ENCODE measurements around the gene PRKAG2.

The PRKAG2 gene

DNA sequence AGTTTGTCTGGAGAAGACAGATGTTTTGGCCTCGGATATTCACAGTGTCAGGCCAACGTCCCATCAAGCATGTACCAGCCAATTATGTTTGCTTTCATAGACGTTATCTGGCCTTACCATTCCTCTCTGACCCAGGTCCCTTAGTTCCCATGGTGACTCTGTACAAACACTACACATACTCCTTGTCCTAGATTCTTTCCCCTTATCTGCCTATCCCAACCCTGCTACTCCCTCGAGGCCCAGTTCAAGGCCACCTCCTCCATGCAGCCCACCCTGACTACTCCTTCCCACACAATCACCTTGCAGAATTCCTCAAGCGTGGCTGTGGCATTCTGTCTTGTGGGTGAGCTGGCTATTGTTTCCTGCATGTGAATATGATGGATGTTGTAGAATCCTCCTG lies 155.2 kb downstream of the PRKAG2 start:
- DNase-seq: no peak

GRCh38 chr7:151721236-151721635 lies 155.7 kb downstream of the PRKAG2 start:
- DNase-seq: no peak

GRCh38 chr7:151720280-151720679 lies 156.6 kb downstream of the PRKAG2 start:
- DNase-seq: no peak

GRCh38 chr7:151719897-151720242 lies 157.0 kb downstream of the PRKAG2 start:
- DNase-seq: no peak

- DNase-seq: no peak
These were observed 157.7 kb downstream of the PRKAG2 start for GRCh38 chr7:151719031-151719896.

- no peak for DNase-seq
These were observed 159.0 kb downstream of the PRKAG2 start for GRCh38 chr7:151717918-151718317.

- DNase-seq: no peak
These were observed 159.5 kb downstream of the PRKAG2 start for GRCh38 chr7:151717415-151717814.

DNA sequence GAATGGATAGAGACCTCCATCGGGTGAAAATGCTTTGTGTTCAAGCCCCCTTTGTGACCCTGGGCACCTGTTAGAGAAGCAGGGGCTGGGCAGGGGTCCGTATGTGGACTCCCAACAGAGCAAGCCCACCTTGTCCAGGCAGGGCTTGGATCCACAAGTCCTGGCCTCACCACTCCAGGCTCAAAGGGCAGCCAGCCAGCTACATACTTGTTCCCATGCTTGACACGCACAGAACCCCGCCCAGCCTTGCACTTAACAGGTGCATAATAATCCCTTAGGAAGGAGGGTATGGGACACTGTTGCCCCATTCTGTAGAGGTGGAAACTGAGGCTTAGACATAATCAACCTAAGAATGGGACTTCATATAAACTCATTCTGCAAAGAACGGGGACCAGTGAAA lies 160.6 kb downstream of the PRKAG2 start:
- no peak for DNase-seq

DNA sequence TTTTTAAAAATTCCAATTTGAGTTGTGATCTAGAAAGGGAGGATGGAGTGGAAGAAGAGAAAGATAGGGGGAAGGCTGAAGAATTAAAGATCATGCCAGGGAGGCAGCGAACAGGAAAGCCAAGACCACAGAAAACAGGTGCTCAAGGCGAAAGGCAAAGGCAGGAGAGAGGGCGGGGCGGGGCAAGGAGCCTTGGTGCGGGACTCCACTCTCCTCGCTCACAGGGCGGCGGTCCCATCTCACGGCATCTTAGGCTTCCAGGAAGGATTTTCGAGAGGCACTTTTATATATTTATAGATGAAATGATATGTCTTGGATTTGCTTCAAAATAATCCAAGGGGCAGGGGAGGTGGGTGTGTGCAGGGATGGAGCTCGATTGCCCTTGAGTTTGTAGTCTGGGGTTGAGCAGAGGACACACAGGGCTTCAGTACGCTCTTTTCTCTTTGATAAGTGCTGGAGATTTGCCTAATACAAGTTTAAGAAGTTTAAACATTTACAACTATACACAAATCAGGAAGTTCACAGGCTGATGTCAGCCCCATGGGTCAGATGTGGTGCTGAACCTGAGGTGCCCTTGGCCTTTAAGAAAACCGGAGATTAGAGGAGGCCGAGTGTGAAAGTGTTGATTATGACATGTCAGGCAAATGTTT lies 161.1 kb downstream of the PRKAG2 start:
- DNase-seq: no peak

DNA sequence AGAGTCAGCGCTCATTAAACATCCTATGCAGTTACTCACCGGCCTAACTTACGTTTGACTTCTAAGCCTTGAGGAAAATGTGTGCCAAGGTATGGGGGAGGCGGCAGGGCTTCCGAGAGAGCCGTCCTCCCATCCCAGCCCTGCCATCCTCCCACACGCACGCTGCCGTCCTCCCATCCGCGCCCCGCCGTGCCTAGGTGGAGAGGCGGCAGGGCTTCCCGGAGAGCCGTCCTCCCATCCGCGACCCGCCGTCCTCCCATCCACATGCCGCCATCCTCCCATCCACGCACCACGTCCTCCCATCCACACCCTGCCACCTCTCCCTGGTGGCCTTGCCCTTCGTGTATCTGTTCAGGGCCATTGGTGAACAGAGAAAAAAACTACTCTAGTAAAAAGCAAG lies 162.7 kb downstream of the PRKAG2 start:
- no peak for DNase-seq

DNA sequence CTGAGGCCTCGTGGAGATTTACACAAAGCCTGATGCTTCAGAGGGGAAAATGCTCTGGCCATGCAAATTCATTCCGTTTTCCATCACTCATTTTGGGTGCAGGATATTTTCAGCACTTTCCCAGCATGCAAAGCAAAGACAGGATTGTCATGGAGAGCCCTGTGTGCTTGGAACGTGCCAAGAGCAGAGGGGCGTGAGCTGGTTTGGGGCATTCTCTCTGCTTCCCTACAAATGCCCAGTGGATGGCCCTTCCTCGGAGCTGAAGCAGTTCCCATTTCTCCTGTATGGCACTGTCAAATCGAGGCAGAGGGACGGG lies 164.1 kb downstream of the PRKAG2 start:
- no peak for DNase-seq

GRCh38 chr7:151711906-151712809 lies 164.8 kb downstream of the PRKAG2 start:
- no peak for DNase-seq

DNA sequence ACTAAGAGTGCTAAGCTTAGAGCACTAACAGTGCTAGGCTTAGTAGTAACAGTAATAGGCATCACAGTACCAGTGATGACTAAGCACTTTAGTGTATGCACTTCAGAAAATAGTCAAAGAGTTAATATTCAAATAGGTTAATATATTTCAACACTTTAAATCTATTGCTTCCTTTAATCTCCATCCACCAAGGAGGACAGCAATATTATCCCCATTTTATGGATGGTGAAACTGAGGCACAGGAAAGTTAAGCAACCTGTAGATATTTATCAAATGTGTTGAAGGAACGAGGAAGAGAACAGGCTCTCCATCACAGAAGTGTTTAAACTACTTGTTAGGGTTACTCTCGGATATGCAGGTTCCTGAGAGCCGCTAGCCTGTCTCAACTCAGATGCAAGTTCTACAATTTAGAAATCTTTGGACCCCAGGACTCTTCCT lies 165.5 kb downstream of the PRKAG2 start:
- no peak for DNase-seq

- no peak for DNase-seq
These were observed 166.1 kb downstream of the PRKAG2 start for GRCh38 chr7:151710646-151711434.

GRCh38 chr7:151710121-151710640 lies 166.7 kb downstream of the PRKAG2 start:
- no peak for DNase-seq

DNA sequence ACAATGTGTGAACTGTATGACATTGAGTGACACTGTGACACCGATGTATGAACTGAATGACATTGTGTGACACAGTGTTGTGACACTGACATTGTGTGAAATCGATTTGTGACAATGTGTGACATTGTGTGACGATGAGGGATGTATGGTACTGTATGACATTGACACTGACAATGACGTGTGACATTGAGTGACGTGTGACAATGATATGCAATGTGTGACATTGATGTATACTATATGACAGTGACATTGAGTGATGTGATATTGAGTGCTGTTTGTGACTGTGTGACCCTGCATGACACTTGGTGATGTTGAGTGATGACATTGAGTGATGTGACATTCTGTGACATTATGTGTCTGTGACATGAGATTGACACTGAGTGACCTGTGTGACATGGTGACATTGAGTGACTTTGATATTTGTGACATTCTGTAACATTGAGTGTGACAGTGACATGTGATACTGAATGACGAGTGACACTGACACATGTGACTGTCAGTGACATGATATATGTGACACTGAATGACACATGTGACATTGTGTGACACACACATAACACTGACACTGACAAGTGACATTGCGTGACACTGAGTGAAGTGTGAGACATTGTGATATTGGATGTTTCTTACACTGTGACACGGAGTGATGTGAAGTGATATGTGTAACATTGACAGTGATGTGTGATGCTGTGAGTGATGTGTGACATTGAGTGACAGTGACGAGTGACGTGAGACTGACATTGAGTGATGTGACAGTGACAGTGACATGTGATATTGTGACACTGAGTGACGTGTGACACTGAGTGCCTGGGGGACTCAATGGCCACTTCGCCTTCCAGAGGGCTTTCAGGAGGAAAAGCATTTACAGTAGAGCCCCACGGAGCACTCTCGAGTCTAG lies 167.5 kb downstream of the PRKAG2 start:
- DNase-seq: no peak

DNA sequence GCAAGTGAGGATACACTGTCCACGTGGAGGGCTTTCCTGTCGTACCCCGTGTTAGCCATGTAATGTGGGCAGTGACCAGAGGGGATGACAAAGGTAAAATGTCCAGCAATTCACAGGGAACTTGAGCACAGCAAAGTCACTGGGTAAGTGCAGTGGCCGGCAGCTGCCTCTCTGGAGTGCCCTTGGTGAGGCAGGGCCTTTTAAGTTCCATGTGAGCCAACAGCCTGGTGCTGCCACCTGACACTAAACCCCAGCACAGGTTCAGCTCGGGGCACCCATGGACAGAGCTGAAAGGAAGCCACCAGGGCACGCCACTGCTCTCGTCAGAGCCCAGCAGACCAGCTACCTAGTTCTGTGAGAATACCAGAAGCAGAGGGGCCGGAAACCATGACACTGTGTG lies 168.3 kb downstream of the PRKAG2 start:
- no peak for DNase-seq

DNA sequence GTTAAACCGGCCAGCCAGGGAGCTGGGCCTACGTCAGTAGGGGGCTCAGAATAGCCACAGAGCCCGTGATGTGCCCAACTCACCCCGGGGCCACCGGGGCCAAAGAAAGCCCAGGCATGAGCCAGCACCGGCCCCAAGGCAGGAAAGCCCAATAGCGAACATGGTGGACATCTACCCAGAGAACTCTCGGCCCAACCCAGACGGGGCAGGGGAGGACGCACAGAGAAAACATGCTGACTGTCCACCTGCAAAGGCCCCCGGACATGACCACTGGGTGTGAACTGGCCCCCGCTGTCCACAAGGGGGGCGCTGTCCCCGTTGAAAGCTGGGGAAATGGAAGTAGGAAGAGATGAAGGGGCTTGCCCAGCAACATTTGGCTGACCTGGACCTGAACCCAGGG lies 169.2 kb downstream of the PRKAG2 start:
- no peak for DNase-seq

- no peak for DNase-seq
These were observed 169.8 kb downstream of the PRKAG2 start for GRCh38 chr7:151707105-151707469.

- no peak for DNase-seq
These were observed 170.4 kb downstream of the PRKAG2 start for GRCh38 chr7:151706277-151707104.

Measured in activated CD4-positive, CD25-positive, alpha-beta regulatory T cell (primary cell).